Type B pancreatic cell (in vitro differentiated cells): ENCODE results near the gene CDK2AP2. TPM values are rescaled to one million over a fixed set of nuclear protein-coding genes. Genes with fewer than 3 reads are reported as not detected.

ENCODE experiments used
- DNase-seq: peaks from one replicate; pipeline ENCODE4 v3.0.0; 2021; ENCODE audit warnings: mixed read lengths; ENCODE audit not compliant: unreplicated experiment; ENCODE audit errors: extremely low spot score
- H3K27ac Mint-ChIP-seq: 2 replicates; pipeline ENCODE4 v1.8.0; 2021; ENCODE audit warnings: mild to moderate bottlenecking, mixed read lengths
- H3K27me3 Mint-ChIP-seq: 2 replicates; pipeline ENCODE4 v1.8.0; 2021; ENCODE audit warnings: mixed read lengths
- H3K36me3 Mint-ChIP-seq: 2 replicates; pipeline ENCODE4 v1.8.0; 2021; ENCODE audit warnings: mixed read lengths
- H3K4me1 Mint-ChIP-seq: one replicate; pipeline ENCODE4 v1.8.0; 2021; ENCODE audit warnings: mixed read lengths; ENCODE audit not compliant: unreplicated experiment
- H3K4me3 Mint-ChIP-seq: 2 replicates; pipeline ENCODE4 v1.8.0; 2021; ENCODE audit warnings: mild to moderate bottlenecking, mixed read lengths
- H3K9me3 Mint-ChIP-seq: 2 replicates; pipeline ENCODE4 v1.8.0; 2021; ENCODE audit warnings: mixed read lengths
- total RNA-seq: library from RNA; stranded (reverse); gene quantifications from 2 replicates; pipeline ENCODE4 v1.2.1, GENCODE V29; 2021; ENCODE audit warnings: low replicate concordance
- TF ChIP-seq, protein P1 (sequence below): fragments of 200-600 bp; sonication (generic); conservative IDR thresholded peaks from 2 replicates; pipeline ENCODE4 v1.5.0; 2021; ENCODE audit warnings: antibody characterized with exemption, mild to moderate bottlenecking

CDK2AP2 gene
- total RNA-seq, 1 donor from 2014 or later: 34.9 TPM

DNA sequence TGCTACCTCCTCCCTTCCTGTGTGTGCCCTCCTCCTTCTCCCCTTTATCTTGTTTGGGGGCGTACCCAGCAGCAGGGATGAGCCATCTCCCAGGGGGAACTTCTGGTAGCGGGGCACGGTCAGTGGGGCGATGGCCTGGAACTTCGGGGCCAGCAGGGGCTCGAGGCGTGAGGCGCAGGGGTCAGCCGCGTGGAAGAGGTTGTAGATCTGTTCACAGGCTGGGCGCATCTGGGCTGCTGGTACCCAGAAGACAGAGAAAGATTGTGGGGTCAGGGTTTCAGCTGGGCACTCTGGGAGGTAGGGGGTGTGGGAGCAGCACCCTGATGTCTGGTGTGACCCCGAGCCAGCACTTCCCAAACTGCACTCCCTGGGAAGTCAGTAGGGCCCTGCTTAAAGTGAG is 11.8 kb downstream of the CDK2AP2 start:
- H3K9me3 Mint-ChIP-seq: no peaks in the 10 kb centered on the region
- H3K4me1 Mint-ChIP-seq: no peaks in the 10 kb centered on the region
- DNase-seq: no peak
- H3K27ac Mint-ChIP-seq: no peak overlapping the region
- H3K27me3 Mint-ChIP-seq: no peaks in the 10 kb centered on the region
- no peak overlapping the region for H3K4me3 Mint-ChIP-seq
- TF ChIP-seq, protein P1, sequence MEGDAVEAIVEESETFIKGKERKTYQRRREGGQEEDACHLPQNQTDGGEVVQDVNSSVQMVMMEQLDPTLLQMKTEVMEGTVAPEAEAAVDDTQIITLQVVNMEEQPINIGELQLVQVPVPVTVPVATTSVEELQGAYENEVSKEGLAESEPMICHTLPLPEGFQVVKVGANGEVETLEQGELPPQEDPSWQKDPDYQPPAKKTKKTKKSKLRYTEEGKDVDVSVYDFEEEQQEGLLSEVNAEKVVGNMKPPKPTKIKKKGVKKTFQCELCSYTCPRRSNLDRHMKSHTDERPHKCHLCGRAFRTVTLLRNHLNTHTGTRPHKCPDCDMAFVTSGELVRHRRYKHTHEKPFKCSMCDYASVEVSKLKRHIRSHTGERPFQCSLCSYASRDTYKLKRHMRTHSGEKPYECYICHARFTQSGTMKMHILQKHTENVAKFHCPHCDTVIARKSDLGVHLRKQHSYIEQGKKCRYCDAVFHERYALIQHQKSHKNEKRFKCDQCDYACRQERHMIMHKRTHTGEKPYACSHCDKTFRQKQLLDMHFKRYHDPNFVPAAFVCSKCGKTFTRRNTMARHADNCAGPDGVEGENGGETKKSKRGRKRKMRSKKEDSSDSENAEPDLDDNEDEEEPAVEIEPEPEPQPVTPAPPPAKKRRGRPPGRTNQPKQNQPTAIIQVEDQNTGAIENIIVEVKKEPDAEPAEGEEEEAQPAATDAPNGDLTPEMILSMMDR: no peak
- peaks cover 7% of the 10 kb centered on the region for H3K36me3 Mint-ChIP-seq

- Mint-ChIP-seq H3K27me3 (no peaks in the 10 kb centered on the region), H3K36me3 (peaks cover under 1% of the 10 kb centered on the region), H3K4me1 (no peaks in the 10 kb centered on the region), H3K27ac (no peak overlapping the region), H3K9me3 (no peaks in the 10 kb centered on the region), H3K4me3 (no peak overlapping the region)
- DNase-seq: no peak
- TF ChIP-seq, protein P1: no peak
Measured at GRCh38 chr11:67495234-67496005, 12.5 kb downstream of the CDK2AP2 start.

GRCh38 chr11:67494371-67495233 is 13.4 kb downstream of the CDK2AP2 start:
- TF ChIP-seq, protein P1: no peak
- no peaks in the 10 kb centered on the region for H3K27me3 Mint-ChIP-seq
- H3K4me3 Mint-ChIP-seq: no peak overlapping the region
- no peak overlapping the region for H3K27ac Mint-ChIP-seq
- peaks cover 2% of the 10 kb centered on the region for H3K36me3 Mint-ChIP-seq
- H3K4me1 Mint-ChIP-seq: no peaks in the 10 kb centered on the region
- DNase-seq: no peak
- no peaks in the 10 kb centered on the region for H3K9me3 Mint-ChIP-seq

GRCh38 chr11:67493548-67494370 is 14.2 kb downstream of the CDK2AP2 start:
- Mint-ChIP-seq H3K36me3 (peaks cover 3% of the 10 kb centered on the region), H3K4me1 (no peaks in the 10 kb centered on the region), H3K27ac (no peak overlapping the region), H3K9me3 (no peaks in the 10 kb centered on the region), H3K27me3 (no peaks in the 10 kb centered on the region), H3K4me3 (no peak overlapping the region)
- no peak for DNase-seq
- TF ChIP-seq, protein P1: no peak

- Mint-ChIP-seq H3K4me3 (no peak overlapping the region), H3K36me3 (peaks cover 5% of the 10 kb centered on the region), H3K4me1 (no peaks in the 10 kb centered on the region), H3K27me3 (no peaks in the 10 kb centered on the region), H3K9me3 (no peaks in the 10 kb centered on the region), H3K27ac (no peak overlapping the region)
- TF ChIP-seq, protein P1: no peak
- DNase-seq: no peak
Measured at GRCh38 chr11:67492801-67493547, 15.0 kb downstream of the CDK2AP2 start.
